K562 (cell line): Measurements from ENCODE around the gene POR. TPM values are rescaled to one million over a fixed set of nuclear protein-coding genes. Genes with fewer than 3 reads are reported as not detected.

Experiments used
- ATF1 ChIP-seq, 2 experiments: fragments of 450-650 bp in 1 of 2; IDR thresholded peaks; 2 replicates each; pipeline ENCODE4 v1.6.1; 2016; ENCODE audit warnings: missing compliant biosample characterization in 1 of 2, missing genetic modification characterization in 1 of 2
- EP300 ChIP-seq: IDR thresholded peaks from 2 replicates; pipeline ENCODE4 v1.6.1; 2012; ENCODE audit warnings: low read length, improper control_type of control experiment
- ETV6 ChIP-seq, 3 experiments: fragments of 150-350 bp in 1 of 3; sonication (generic) in 1 of 3; formaldehyde crosslinking in 1 of 3; IDR thresholded peaks; 2 replicates each; pipeline versions ENCODE4 v1.6.1 to v1.8.0; 2014 to 2022; ENCODE audit warnings: borderline replicate concordance in 2 of 3, low read depth in 2 of 3, antibody characterized with exemption in 1 of 3, low read length in 1 of 3, mild to moderate bottlenecking in 1 of 3, missing genetic modification reagents in 1 of 3
- GATAD2B ChIP-seq: fragments of 450-650 bp; IDR thresholded peaks from 2 replicates; pipeline ENCODE4 v1.6.1; 2017; ENCODE audit warnings: mild to moderate bottlenecking, borderline replicate concordance
- PCBP1 ChIP-seq: fragments of 200-400 bp; formaldehyde crosslinking; IDR thresholded peaks from 2 replicates; pipeline ENCODE4 v1.6.1; 2018; ENCODE audit warnings: mild to moderate bottlenecking, low read depth, low read length; ENCODE audit not compliant: poor library complexity, severe bottlenecking
- SMAD3 ChIP-seq: fragments of 450-650 bp; formaldehyde crosslinking; conservative IDR thresholded peaks from 2 replicates; pipeline ENCODE4 v1.4.0; 2020; ENCODE audit warnings: mild to moderate bottlenecking
- UBTF ChIP-seq, 2 experiments: IDR thresholded peaks; 2 replicates each; pipeline ENCODE4 v1.6.1; 2012; ENCODE audit warnings: improper control_type of control experiment in 2 of 2, low read depth in 2 of 2, low read length in 2 of 2, borderline replicate concordance in 1 of 2
- ZBTB11 ChIP-seq, 3 experiments: fragments of 200-800 bp in 1 of 3; fragments of 250-450 bp in 1 of 3; fragments of 450-650 bp in 1 of 3; sonication (Bioruptor Pico) in 1 of 3; sonication (Bioruptor generic) in 1 of 3; formaldehyde crosslinking in 1 of 3; IDR thresholded peaks; 2 replicates each; pipeline versions ENCODE4 v1.6.1 to v1.8.0; 2016 to 2022; ENCODE audit warnings: mild to moderate bottlenecking in 2 of 3, missing genetic modification characterization in 2 of 3, missing compliant biosample characterization in 1 of 3, moderate library complexity in 1 of 3
- ZKSCAN1 ChIP-seq: fragments of 150-350 bp; IDR thresholded peaks from 2 replicates; pipeline ENCODE4 v1.6.1; 2016; ENCODE audit warnings: low read depth, low read length
- ZNF12 ChIP-seq: sonication (generic); formaldehyde crosslinking; IDR thresholded peaks from 2 replicates; pipeline ENCODE4 v1.4.0; 2020; ENCODE audit warnings: mild to moderate bottlenecking, missing genetic modification reagents
- ZNF384 ChIP-seq: IDR thresholded peaks from 2 replicates; pipeline ENCODE4 v1.6.1; 2012; ENCODE audit warnings: low read depth, low read length, improper control_type of control experiment
- ZNF408 ChIP-seq: fragments of 250-450 bp; sonication (Bioruptor Pico); IDR thresholded peaks from 2 replicates; pipeline ENCODE4 v1.4.0; 2020; ENCODE audit warnings: low read depth, mild to moderate bottlenecking, moderate library complexity
- ZNF75A ChIP-seq: fragments of 450-650 bp; formaldehyde crosslinking; IDR thresholded peaks from 2 replicates; pipeline ENCODE4 v1.4.0; 2020; ENCODE audit warnings: mild to moderate bottlenecking
- polyA plus RNA-seq, 8 experiments: library from polyadenylated mRNA; depleted of rRNA in 4 of 8; stranded (reverse) in 5 of 8; unstranded in 3 of 8; fragments of >200 nt; fragmentation: Nextera tagmentation in 2 of 8; fragmentation: Illumina TruSeq in 1 of 8; extraction: Ambion mirVana in 2 of 8; extraction: Trizol in 1 of 8; gene quantifications; 2 replicates each; pipeline versions ENCODE4 v1.2.1 to v1.2.3, GENCODE V29; 2011 to 2014; ENCODE audit warnings: inconsistent platforms in 1 of 8, missing spikeins in 1 of 8
- total RNA-seq, 7 experiments: library from RNA; depleted of rRNA in 6 of 7; stranded (reverse); fragments of >200 nt in 6 of 7; fragmentation: Illumina TruSeq in 2 of 7; extraction: Trizol in 2 of 7; gene quantifications; 2 replicates each; pipeline versions ENCODE4 v1.2.1 to v1.2.3, GENCODE V29; 2011 to 2021; ENCODE audit warnings: low replicate concordance in 1 of 7

POR gene
- total and polyA plus RNA-seq, 9 of the 15 experiments (the other 6 are each of a cell fraction or from before 2014, with no cell fraction given) = 4.7 to 142 (median 40.8) TPM

GRCh38 chr7:75914655-75915415, at the start of gene POR (continued):
- TF ChIP-seq ZBTB11 (CRISPR knock-in tag; IDR thresholded peaks at IDR 0.05) = no peak
- 0 out of 4 replicates have a peak, but pooled peaks of 1 of the 2 experiments have one; percentile 21 for TF ChIP-seq UBTF (IDR thresholded peaks at IDR 0.05; ENCODE audit: borderline replicate concordance in 1 of 2, low read depth in 2 of 2, low read length in 2 of 2)
- peak; percentile 74 for TF ChIP-seq ZNF75A (CRISPR knock-in tag)
- TF ChIP-seq ZNF12 (CRISPR knock-in tag) = peak; percentile 34; the same call in 1 of the 2 replicates
- peak; percentile 74; the same call in 1 of the 2 replicates for TF ChIP-seq SMAD3 (CRISPR knock-in tag)
- peak; percentile 99 for TF ChIP-seq PCBP1
- TF ChIP-seq ZKSCAN1 = peak; percentile 56; the same call in 1 of the 2 replicates
- TF ChIP-seq ZNF408 (CRISPR knock-in tag) = no peak
- TF ChIP-seq EP300 = peak; percentile 40
- TF ChIP-seq GATAD2B = peak; percentile 100
- 0 out of 4 replicates have a peak, but pooled peaks of 1 of the 2 experiments have one; percentile 36 for TF ChIP-seq ETV6 (IDR thresholded peaks at IDR 0.05; ENCODE audit: borderline replicate concordance in 1 of 2, low read depth in 2 of 2, low read length in 1 of 2)
- peak; percentile 77; the same call in 1 of the 2 replicates for TF ChIP-seq ETV6 (CRISPR knock-in tag; IDR thresholded peaks at IDR 0.05; ENCODE audit: borderline replicate concordance)
- TF ChIP-seq ZNF384 = peak; percentile 61
- TF ChIP-seq ATF1 (CRISPR knock-in tag; IDR thresholded peaks at IDR 0.05) = no peak
- TF ChIP-seq ATF1 (tag; IDR thresholded peaks at IDR 0.05) = peak; percentile 74
